GM12874 (cell line): ENCODE results near the gene NPLOC4.

Experiments used
- TF ChIP-seq, protein P1 (sequence below): IDR thresholded peaks from 2 replicates; pipeline ENCODE4 v1.5.1; 2011; ENCODE audit warnings: low read depth, mild to moderate bottlenecking, control low read depth, low read length, moderate library complexity; ENCODE audit not compliant: insufficient read depth

Gene NPLOC4

GRCh38 chr17:81545160-81545949 lies 91.6 kb downstream of the NPLOC4 start:
- TF ChIP-seq, protein P1, sequence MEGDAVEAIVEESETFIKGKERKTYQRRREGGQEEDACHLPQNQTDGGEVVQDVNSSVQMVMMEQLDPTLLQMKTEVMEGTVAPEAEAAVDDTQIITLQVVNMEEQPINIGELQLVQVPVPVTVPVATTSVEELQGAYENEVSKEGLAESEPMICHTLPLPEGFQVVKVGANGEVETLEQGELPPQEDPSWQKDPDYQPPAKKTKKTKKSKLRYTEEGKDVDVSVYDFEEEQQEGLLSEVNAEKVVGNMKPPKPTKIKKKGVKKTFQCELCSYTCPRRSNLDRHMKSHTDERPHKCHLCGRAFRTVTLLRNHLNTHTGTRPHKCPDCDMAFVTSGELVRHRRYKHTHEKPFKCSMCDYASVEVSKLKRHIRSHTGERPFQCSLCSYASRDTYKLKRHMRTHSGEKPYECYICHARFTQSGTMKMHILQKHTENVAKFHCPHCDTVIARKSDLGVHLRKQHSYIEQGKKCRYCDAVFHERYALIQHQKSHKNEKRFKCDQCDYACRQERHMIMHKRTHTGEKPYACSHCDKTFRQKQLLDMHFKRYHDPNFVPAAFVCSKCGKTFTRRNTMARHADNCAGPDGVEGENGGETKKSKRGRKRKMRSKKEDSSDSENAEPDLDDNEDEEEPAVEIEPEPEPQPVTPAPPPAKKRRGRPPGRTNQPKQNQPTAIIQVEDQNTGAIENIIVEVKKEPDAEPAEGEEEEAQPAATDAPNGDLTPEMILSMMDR = no peak

- TF ChIP-seq, protein P1 = no peak
These were observed 92.5 kb downstream of the NPLOC4 start for GRCh38 chr17:81544281-81544974.

DNA sequence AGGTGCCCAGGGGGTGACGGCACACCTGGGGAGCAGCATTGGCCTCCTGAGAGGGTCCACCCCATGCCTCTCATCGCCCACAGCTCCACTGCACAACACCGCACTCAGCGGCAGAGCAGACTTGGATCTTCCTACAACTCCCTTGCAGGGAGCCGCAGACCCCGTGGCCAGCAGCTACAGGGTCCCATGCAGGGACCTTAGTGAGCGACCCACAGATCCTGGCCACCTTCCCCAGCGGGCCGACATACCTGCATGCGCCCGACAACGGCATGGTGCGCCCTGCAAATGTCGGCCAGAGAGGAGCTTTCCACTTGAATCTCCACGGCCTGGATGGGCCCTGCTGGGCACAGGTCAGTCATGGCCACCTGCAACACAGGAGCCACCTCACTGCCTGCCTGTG lies 93.2 kb downstream of the NPLOC4 start:
- TF ChIP-seq, protein P1 = no peak

DNA sequence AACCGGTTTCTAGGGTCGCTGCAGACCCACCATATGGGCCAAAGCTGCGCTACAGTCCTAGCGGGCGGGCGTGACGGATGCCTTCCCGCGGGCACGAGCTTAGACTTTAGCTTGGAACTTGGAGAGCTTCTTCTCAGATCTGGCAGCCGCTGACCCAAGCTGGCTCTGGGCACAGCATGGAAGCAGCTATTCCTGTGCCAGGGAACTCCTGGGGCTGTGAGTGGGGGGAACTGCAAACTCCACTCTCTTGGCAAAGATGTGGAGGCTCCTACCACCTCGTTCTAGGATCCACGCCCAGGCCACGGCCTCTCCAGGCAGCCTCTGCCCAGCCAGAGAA lies 93.6 kb downstream of the NPLOC4 start:
- TF ChIP-seq, protein P1 = no peak

- TF ChIP-seq, protein P1 = no peak
These were observed 94.2 kb downstream of the NPLOC4 start for GRCh38 chr17:81542431-81543338.

DNA sequence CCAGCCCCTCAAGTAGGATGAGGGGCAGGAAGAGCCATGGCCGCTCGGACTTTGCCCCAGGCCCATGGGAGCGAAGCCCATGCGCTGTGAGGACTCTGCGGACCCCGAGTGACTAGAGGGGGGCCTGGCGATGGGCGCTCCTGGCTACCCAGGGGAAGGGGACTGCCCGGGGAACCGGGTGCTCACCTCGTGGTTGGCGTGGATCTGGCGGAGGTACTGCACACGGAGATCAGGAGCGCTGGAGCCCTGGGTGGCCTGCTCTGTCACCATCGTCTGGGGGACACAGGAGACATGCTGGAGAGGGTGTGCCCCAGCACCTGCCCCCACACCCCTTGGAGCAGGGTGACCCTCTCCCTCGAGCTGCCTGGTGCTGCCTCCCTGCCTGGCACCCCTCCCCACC lies 95.8 kb downstream of the NPLOC4 start:
- TF ChIP-seq, protein P1 = no peak

- TF ChIP-seq, protein P1 = no peak
These were observed 96.3 kb downstream of the NPLOC4 start for GRCh38 chr17:81540676-81541027.
